ENCODE data around the gene GSX2. TPM values are rescaled to one million over a fixed set of nuclear protein-coding genes. Genes with fewer than 3 reads are reported as not detected.

The GSX2 gene
- total and polyA plus RNA-seq, 2 of the 13 experiments (the other 11 are each of a cell fraction or from before 2014, with no cell fraction given), result not detected

DNA sequence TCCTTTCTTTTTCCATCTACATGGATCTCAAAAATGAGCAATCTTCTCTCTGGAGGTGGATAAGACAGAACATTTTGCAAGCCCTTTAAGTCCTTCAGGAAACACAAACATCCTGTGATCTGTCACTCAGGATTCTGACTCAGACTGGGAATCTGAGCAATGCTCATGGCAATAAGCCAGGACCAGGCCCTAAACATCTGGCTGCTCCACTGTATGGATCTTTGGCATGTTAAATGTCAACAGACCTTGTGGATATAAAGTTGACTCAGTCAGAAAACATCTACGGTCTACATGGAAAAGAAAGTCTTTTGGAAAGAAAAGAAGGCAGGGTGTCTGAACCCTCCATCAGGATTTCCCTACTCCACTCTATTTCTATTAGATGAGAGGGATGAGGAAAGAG is 17.8 kb upstream of the GSX2 start (continued):
- TF ChIP-seq DNMT3B (CRISPR knock-in tag; conservative IDR thresholded peaks at IDR 0.05) (peak; percentile 71; the same call in 1 of the 2 replicates), ZNF180 (CRISPR knock-in tag; IDR thresholded peaks at IDR 0.05; ENCODE audit: borderline replicate concordance, low read depth) (no peak), RBFOX2 (IDR thresholded peaks at IDR 0.05; ENCODE audit: low read depth, low read length) (no peak), ARHGAP35 (CRISPR knock-in tag; IDR thresholded peaks at IDR 0.05; ENCODE audit: borderline replicate concordance) (no peak), ZC3H4 (CRISPR knock-in tag; IDR thresholded peaks at IDR 0.05; ENCODE audit: borderline replicate concordance) (no peak), ZBTB46 (CRISPR knock-in tag; IDR thresholded peaks at IDR 0.05; ENCODE audit: borderline replicate concordance) (no peak), TBL1XR1 (IDR thresholded peaks at IDR 0.05; ENCODE audit: borderline replicate concordance, low read length, partially characterized antibody) (peak; percentile 27), SP1 (IDR thresholded peaks at IDR 0.05) (no peak), SP1 (CRISPR knock-in tag; IDR thresholded peaks at IDR 0.05) (no peak), ZNF251 (CRISPR knock-in tag; IDR thresholded peaks at IDR 0.05) (no peak), ZNF281 (CRISPR knock-in tag; IDR thresholded peaks at IDR 0.05; ENCODE audit: borderline replicate concordance) (no peak; the same call in 1 of the 2 replicates), ELK4 (CRISPR knock-in tag; IDR thresholded peaks at IDR 0.05; ENCODE audit: borderline replicate concordance) (no peak), BCL3 (CRISPR knock-in tag; IDR thresholded peaks at IDR 0.05) (no peak), ZNF333 (CRISPR knock-in tag; IDR thresholded peaks at IDR 0.05; ENCODE audit: borderline replicate concordance) (no peak), FOXA1 (IDR thresholded peaks at IDR 0.05) (peak; percentile 93), FOXA1 (CRISPR knock-in tag; IDR thresholded peaks at IDR 0.05) (peak; percentile 92), ZFP41 (CRISPR knock-in tag; IDR thresholded peaks at IDR 0.05; ENCODE audit: borderline replicate concordance) (no peak), CREM (IDR thresholded peaks at IDR 0.05) (peak; percentile 53), CREM (CRISPR knock-in tag; IDR thresholded peaks at IDR 0.05) (no peak)
- TF ChIP-seq, protein P1, sequence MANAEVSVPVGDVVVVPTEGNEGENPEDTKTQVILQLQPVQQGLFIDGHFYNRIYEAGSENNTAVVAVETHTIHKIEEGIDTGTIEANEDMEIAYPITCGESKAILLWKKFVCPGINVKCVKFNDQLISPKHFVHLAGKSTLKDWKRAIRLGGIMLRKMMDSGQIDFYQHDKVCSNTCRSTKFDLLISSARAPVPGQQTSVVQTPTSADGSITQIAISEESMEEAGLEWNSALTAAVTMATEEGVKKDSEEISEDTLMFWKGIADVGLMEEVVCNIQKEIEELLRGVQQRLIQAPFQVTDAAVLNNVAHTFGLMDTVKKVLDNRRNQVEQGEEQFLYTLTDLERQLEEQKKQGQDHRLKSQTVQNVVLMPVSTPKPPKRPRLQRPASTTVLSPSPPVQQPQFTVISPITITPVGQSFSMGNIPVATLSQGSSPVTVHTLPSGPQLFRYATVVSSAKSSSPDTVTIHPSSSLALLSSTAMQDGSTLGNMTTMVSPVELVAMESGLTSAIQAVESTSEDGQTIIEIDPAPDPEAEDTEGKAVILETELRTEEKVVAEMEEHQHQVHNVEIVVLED (CRISPR knock-in tag; IDR thresholded peaks at IDR 0.05; ENCODE audit: borderline replicate concordance), result no peak
- TF ChIP-seq, protein P2, sequence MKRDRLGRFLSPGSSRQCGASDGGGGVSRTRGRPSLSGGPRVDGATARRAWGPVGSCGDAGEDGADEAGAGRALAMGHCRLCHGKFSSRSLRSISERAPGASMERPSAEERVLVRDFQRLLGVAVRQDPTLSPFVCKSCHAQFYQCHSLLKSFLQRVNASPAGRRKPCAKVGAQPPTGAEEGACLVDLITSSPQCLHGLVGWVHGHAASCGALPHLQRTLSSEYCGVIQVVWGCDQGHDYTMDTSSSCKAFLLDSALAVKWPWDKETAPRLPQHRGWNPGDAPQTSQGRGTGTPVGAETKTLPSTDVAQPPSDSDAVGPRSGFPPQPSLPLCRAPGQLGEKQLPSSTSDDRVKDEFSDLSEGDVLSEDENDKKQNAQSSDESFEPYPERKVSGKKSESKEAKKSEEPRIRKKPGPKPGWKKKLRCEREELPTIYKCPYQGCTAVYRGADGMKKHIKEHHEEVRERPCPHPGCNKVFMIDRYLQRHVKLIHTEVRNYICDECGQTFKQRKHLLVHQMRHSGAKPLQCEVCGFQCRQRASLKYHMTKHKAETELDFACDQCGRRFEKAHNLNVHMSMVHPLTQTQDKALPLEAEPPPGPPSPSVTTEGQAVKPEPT (CRISPR knock-in tag; IDR thresholded peaks at IDR 0.05; ENCODE audit: low read depth), result no peak

Data from HepG2 (cell line).